ENCODE results near the gene OCLN.
"Not testable (repeated sequence)": the region's sequence is repeated elsewhere in the genome, so short reads cannot be mapped to it uniquely, and the experiment has no call there.

The OCLN gene

GRCh38 chr5:69491838-69492390, 676 bp upstream of the OCLN start:
- no peak for DNase-seq

GRCh38 chr5:69492923-69493395, 369 bp downstream of the OCLN start:
- DNase-seq = no peak

GRCh38 chr5:69493396-69494133, 975 bp downstream of the OCLN start:
- no peak for DNase-seq

- DNase-seq = no peak
Measured at GRCh38 chr5:69494452-69494851, 1.9 kb downstream of the OCLN start.

- DNase-seq = no peak
Measured at GRCh38 chr5:69497006-69497520, 4.5 kb downstream of the OCLN start.

- DNase-seq = no peak
Measured at GRCh38 chr5:69498384-69498783, 5.8 kb downstream of the OCLN start.

- DNase-seq = no peak
Measured at GRCh38 chr5:69502367-69502766, 9.8 kb downstream of the OCLN start.

- no peak for DNase-seq
Measured at GRCh38 chr5:69502767-69503488, 10.3 kb downstream of the OCLN start.

GRCh38 chr5:69504036-69504435, 11.4 kb downstream of the OCLN start:
- DNase-seq = no peak

GRCh38 chr5:69505306-69505705, 12.7 kb downstream of the OCLN start:
- no peak for DNase-seq

- DNase-seq = no peak
Measured at GRCh38 chr5:69509212-69509611, 16.6 kb downstream of the OCLN start.

- no peak for DNase-seq
Measured at GRCh38 chr5:69510694-69511093, 18.1 kb downstream of the OCLN start.

GRCh38 chr5:69512740-69513260, 20.2 kb downstream of the OCLN start:
- DNase-seq = no peak

- DNase-seq = not testable (repeated sequence)
Measured at GRCh38 chr5:69515570-69515969, 23.0 kb downstream of the OCLN start.

GRCh38 chr5:69516769-69517168, 24.2 kb downstream of the OCLN start:
- no peak for DNase-seq

GRCh38 chr5:69517763-69518212, 25.2 kb downstream of the OCLN start:
- peak; percentile 13 for DNase-seq

GRCh38 chr5:69519285-69519684, 26.7 kb downstream of the OCLN start:
- no peak for DNase-seq

GRCh38 chr5:69522035-69522434, 29.4 kb downstream of the OCLN start:
- DNase-seq = no peak

- no peak for DNase-seq
Measured at GRCh38 chr5:69525490-69525889, 32.9 kb downstream of the OCLN start.

GRCh38 chr5:69526660-69527059, 34.1 kb downstream of the OCLN start:
- DNase-seq = no peak

GRCh38 chr5:69527128-69527770, 34.7 kb downstream of the OCLN start:
- no peak for DNase-seq

GRCh38 chr5:69528035-69528434, 35.4 kb downstream of the OCLN start:
- no peak for DNase-seq

GRCh38 chr5:69528609-69529008, 36.0 kb downstream of the OCLN start:
- no peak for DNase-seq
